ENCODE data around the gene ATP8A2.

GRCh38 chr13:25585000-25585399, 213.2 kb downstream of the ATP8A2 start:
- TF ChIP-seq CTCF (IDR thresholded peaks at IDR 0.05), result no peak
- TF ChIP-seq POLR2A (IDR thresholded peaks at IDR 0.05), result no peak
- TF ChIP-seq POLR2AphosphoS5 (IDR thresholded peaks at IDR 0.05), result no peak
